Astrocyte of the cerebellum (primary cell): ENCODE measurements around the gene IFIT5.

Source experiments
- DNase-seq: peaks from one replicate; pipeline ENCODE4 v3.0.0-alpha.2; 2011; ENCODE audit warnings: low read depth
- H3K4me3 ChIP-seq: 2 replicates; pipeline ENCODE4 v1.5.1; 2011; ENCODE audit warnings: mild to moderate bottlenecking, low read depth, low read length, moderate library complexity
- CTCF ChIP-seq: IDR thresholded peaks from 2 replicates; pipeline ENCODE4 v1.5.1; 2012; ENCODE audit warnings: low read length, low read depth, moderate library complexity, mild to moderate bottlenecking; ENCODE audit errors: missing control alignments
- in situ Hi-C: cut with HindIII; loops from 2 replicates; pipeline ENCODE4 v1.10.0; 2017; ENCODE audit warnings: low sequenced_read_pairs

IFIT5 gene

GRCh38 chr10:89463846-89464537 is 49.6 kb downstream of the IFIT5 start:
- no peak overlapping the region for H3K4me3 ChIP-seq
- DNase-seq: no peak
- in situ Hi-C loops: loop anchor here (5.0 kb wide), 1 partner anchor 88 kb away; no protein-coding TSS in a partner anchor
- TF ChIP-seq CTCF: no peak

- no peak overlapping the region for H3K4me3 ChIP-seq
- no peak for TF ChIP-seq CTCF
- no peak for DNase-seq
- in situ Hi-C loops: no loop called here
Measured at GRCh38 chr10:89465196-89465595, 50.8 kb downstream of the IFIT5 start.

- DNase-seq: no peak
- TF ChIP-seq CTCF: peak; percentile 70
- in situ Hi-C loops: no loop called here
- H3K4me3 ChIP-seq: no peak overlapping the region
Measured at GRCh38 chr10:89466599-89467035, 52.2 kb downstream of the IFIT5 start.

GRCh38 chr10:89468191-89468965 is 54.0 kb downstream of the IFIT5 start:
- H3K4me3 ChIP-seq: no peak overlapping the region
- in situ Hi-C loops: no loop called here
- no peak for DNase-seq

GRCh38 chr10:89469517-89469916 is 55.1 kb downstream of the IFIT5 start:
- H3K4me3 ChIP-seq: no peak overlapping the region
- in situ Hi-C loops: no loop called here
- TF ChIP-seq CTCF: no peak
- no peak for DNase-seq

More at GRCh38 chr10:89468191-89468965, 54.0 kb downstream of the IFIT5 start:
- TF ChIP-seq CTCF: no peak
